Subcutaneous abdominal adipose tissue (tissue), 5 donors: Measurements from ENCODE around the gene FER.

Source experiments
- H3K27ac ChIP-seq: one replicate; pipeline ENCODE4 v1.7.0; 2013; ENCODE audit warnings: low read depth, mild to moderate bottlenecking, inconsistent platforms, low read length, moderate library complexity
- H3K27me3 ChIP-seq, 5 donors: one replicate each; pipeline ENCODE4 v1.7.0; 2013; ENCODE audit warnings: low read length in 5 of 5, inconsistent platforms in 1 of 5; ENCODE audit not compliant: control insufficient read depth in 5 of 5, insufficient read depth in 4 of 5
- H3K36me3 ChIP-seq, 5 donors: one replicate each; pipeline ENCODE4 v1.7.0; 2013; ENCODE audit warnings: low read length in 5 of 5; ENCODE audit not compliant: control insufficient read depth in 5 of 5, insufficient read depth in 5 of 5
- H3K4me1 ChIP-seq, 5 donors: one replicate each; pipeline ENCODE4 v1.7.0; 2013; ENCODE audit warnings: low read length in 5 of 5, mild to moderate bottlenecking in 3 of 5, moderate library complexity in 1 of 5; ENCODE audit not compliant: control insufficient read depth in 5 of 5, insufficient read depth in 5 of 5
- H3K4me3 ChIP-seq, 5 donors: one replicate each; pipeline ENCODE4 v1.7.0; 2013; ENCODE audit warnings: low read length in 5 of 5, low read depth in 1 of 5
- H3K9ac ChIP-seq, 5 donors: one replicate each; pipeline ENCODE4 v1.7.0; 2013; ENCODE audit warnings: low read length in 5 of 5, mild to moderate bottlenecking in 4 of 5, moderate library complexity in 3 of 5
- H3K9me3 ChIP-seq, 5 donors: one replicate each; pipeline ENCODE4 v1.7.0; 2013; ENCODE audit warnings: low read length in 5 of 5; ENCODE audit not compliant: control insufficient read depth in 5 of 5
- donor health status: healthy.
- donor health status: healthy.
- donor health status: healthy.
- donor health status: healthy.
- donor health status: healthy.

The FER gene

GRCh38 chr5:109060378-109061025 is 312.8 kb downstream of the FER start:
- H3K36me3 ChIP-seq: no peaks in the 10 kb centered on the region
- no peak overlapping the region for H3K4me3 ChIP-seq
- peak overlapping the region; percentile 89 for H3K27ac ChIP-seq
- H3K4me1 ChIP-seq: peaks cover 0 to 16% (median 10%) of the 10 kb centered on the region in 5 donors
- H3K27me3 ChIP-seq: no peaks in the 10 kb centered on the region
- H3K9me3 ChIP-seq: no peaks in the 10 kb centered on the region
- H3K9ac ChIP-seq: no peak overlapping the region

- peaks cover 0 to 16% (median 10%) of the 10 kb centered on the region in 5 donors for H3K4me1 ChIP-seq
- H3K27ac ChIP-seq: peak overlapping the region; percentile 89
- no peaks in the 10 kb centered on the region for H3K27me3 ChIP-seq
- H3K9ac ChIP-seq: no peak overlapping the region
- H3K36me3 ChIP-seq: no peaks in the 10 kb centered on the region
- no peak overlapping the region for H3K4me3 ChIP-seq
- no peaks in the 10 kb centered on the region for H3K9me3 ChIP-seq
These were observed 315.0 kb downstream of the FER start for GRCh38 chr5:109062664-109063063.

GRCh38 chr5:109063223-109063622 is 315.5 kb downstream of the FER start:
- H3K36me3 ChIP-seq: no peaks in the 10 kb centered on the region
- no peak overlapping the region for H3K9ac ChIP-seq
- H3K27me3 ChIP-seq: no peaks in the 10 kb centered on the region
- no peaks in the 10 kb centered on the region for H3K9me3 ChIP-seq
- peaks cover 0 to 16% (median 10%) of the 10 kb centered on the region in 5 donors for H3K4me1 ChIP-seq
- H3K4me3 ChIP-seq: no peak overlapping the region
- peak overlapping the region; percentile 89 for H3K27ac ChIP-seq

- Histone ChIP-seq H3K9me3 (no peaks in the 10 kb centered on the region), H3K9ac (no peak overlapping the region), H3K27ac (no peak overlapping the region), H3K4me1 (no peaks in the 10 kb centered on the region), H3K36me3 (peaks cover 0 to 4% (median 0%) of the 10 kb centered on the region in 5 donors), H3K27me3 (no peaks in the 10 kb centered on the region), H3K4me3 (no peak overlapping the region)
These were observed 329.0 kb downstream of the FER start for GRCh38 chr5:109076741-109077140.

- H3K36me3 ChIP-seq: peaks cover 0 to 4% (median 0%) of the 10 kb centered on the region in 5 donors
- H3K9me3 ChIP-seq: no peaks in the 10 kb centered on the region
- H3K4me1 ChIP-seq: no peaks in the 10 kb centered on the region
- no peak overlapping the region for H3K27ac ChIP-seq
- H3K9ac ChIP-seq: no peak overlapping the region
- no peak overlapping the region for H3K4me3 ChIP-seq
- H3K27me3 ChIP-seq: no peaks in the 10 kb centered on the region
These were observed 330.8 kb downstream of the FER start for GRCh38 chr5:109078448-109078847.

GRCh38 chr5:109080481-109080880 is 332.8 kb downstream of the FER start:
- no peak overlapping the region for H3K4me3 ChIP-seq
- H3K4me1 ChIP-seq: no peaks in the 10 kb centered on the region
- H3K27ac ChIP-seq: no peak overlapping the region
- H3K36me3 ChIP-seq: peaks cover 0 to 4% (median 0%) of the 10 kb centered on the region in 5 donors
- H3K27me3 ChIP-seq: no peaks in the 10 kb centered on the region
- no peaks in the 10 kb centered on the region for H3K9me3 ChIP-seq
- no peak overlapping the region for H3K9ac ChIP-seq

GRCh38 chr5:109080896-109081295 is 333.2 kb downstream of the FER start:
- Histone ChIP-seq H3K9me3 (no peaks in the 10 kb centered on the region), H3K4me1 (no peaks in the 10 kb centered on the region), H3K9ac (no peak overlapping the region), H3K27me3 (no peaks in the 10 kb centered on the region), H3K27ac (no peak overlapping the region), H3K4me3 (no peak overlapping the region), H3K36me3 (peaks cover 0 to 4% (median 0%) of the 10 kb centered on the region in 5 donors)

- H3K4me3 ChIP-seq: no peak overlapping the region
- no peak overlapping the region for H3K27ac ChIP-seq
- H3K4me1 ChIP-seq: no peaks in the 10 kb centered on the region
- H3K27me3 ChIP-seq: no peaks in the 10 kb centered on the region
- no peak overlapping the region for H3K9ac ChIP-seq
- no peaks in the 10 kb centered on the region for H3K36me3 ChIP-seq
- H3K9me3 ChIP-seq: no peaks in the 10 kb centered on the region
These were observed 336.2 kb downstream of the FER start for GRCh38 chr5:109083937-109084336.

GRCh38 chr5:109089191-109089590 is 341.5 kb downstream of the FER start:
- no peak overlapping the region for H3K4me3 ChIP-seq
- H3K4me1 ChIP-seq: no peaks in the 10 kb centered on the region
- H3K27me3 ChIP-seq: no peaks in the 10 kb centered on the region
- H3K9me3 ChIP-seq: no peaks in the 10 kb centered on the region
- H3K36me3 ChIP-seq: peaks cover 0 to 2% (median 0%) of the 10 kb centered on the region in 5 donors
- H3K9ac ChIP-seq: no peak overlapping the region
- H3K27ac ChIP-seq: no peak overlapping the region

- Histone ChIP-seq H3K36me3 (no peaks in the 10 kb centered on the region), H3K9me3 (no peaks in the 10 kb centered on the region), H3K9ac (no peak overlapping the region), H3K27me3 (no peaks in the 10 kb centered on the region), H3K27ac (no peak overlapping the region), H3K4me1 (peaks cover 0 to 3% (median 0%) of the 10 kb centered on the region in 5 donors), H3K4me3 (no peak overlapping the region)
These were observed 351.4 kb downstream of the FER start for GRCh38 chr5:109099081-109099480.
